ENCODE data around the gene SYT6.

DNA sequence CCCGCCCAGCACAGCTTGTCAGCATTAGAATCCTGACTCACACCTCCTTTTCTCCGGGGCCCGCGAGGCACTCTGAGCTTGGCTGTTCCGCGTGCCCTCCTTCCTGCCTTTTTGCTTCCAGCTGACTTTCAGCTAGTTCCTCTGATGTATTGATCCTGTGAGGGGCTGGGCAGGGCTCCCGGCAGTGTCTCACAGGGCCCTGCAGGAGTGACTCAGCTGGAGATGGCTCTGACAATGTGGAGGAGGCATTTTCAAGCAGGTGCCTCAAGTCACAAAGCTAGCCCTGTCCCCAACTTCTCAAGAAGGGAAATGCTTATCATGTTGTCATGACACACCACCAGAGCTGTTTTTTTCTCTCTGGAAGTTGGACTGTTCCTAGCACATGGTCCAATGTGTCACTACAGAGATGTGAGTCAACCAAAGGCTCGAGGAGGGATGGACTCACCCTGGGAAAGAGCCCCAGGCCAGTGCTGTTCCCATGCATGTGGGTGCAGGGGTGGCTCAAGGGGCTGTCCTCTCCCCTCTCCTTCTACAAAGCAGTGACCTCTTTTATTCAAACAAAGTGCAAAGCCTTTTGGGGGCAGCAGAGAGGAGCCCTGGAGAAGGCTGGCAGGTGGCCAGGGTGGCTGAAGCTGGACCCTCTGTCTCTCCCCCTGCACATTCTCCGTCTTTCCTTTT lies 30.6 kb downstream of the SYT6 start:
- TF ChIP-seq, protein P1, sequence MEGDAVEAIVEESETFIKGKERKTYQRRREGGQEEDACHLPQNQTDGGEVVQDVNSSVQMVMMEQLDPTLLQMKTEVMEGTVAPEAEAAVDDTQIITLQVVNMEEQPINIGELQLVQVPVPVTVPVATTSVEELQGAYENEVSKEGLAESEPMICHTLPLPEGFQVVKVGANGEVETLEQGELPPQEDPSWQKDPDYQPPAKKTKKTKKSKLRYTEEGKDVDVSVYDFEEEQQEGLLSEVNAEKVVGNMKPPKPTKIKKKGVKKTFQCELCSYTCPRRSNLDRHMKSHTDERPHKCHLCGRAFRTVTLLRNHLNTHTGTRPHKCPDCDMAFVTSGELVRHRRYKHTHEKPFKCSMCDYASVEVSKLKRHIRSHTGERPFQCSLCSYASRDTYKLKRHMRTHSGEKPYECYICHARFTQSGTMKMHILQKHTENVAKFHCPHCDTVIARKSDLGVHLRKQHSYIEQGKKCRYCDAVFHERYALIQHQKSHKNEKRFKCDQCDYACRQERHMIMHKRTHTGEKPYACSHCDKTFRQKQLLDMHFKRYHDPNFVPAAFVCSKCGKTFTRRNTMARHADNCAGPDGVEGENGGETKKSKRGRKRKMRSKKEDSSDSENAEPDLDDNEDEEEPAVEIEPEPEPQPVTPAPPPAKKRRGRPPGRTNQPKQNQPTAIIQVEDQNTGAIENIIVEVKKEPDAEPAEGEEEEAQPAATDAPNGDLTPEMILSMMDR (IDR thresholded peaks at IDR 0.05; ENCODE audit: insufficient read depth, low read length, poor library complexity, severe bottlenecking), result no peak
- TF ChIP-seq EZH2phosphoT487 (conservative IDR thresholded peaks at IDR 0.05; ENCODE audit: low read length), result no peak

Measured in SU-DHL-6 (cell line).